K562 (cell line): ENCODE results near the gene RAI1.

ENCODE experiments used
- CTCF ChIP-seq, 3 experiments: IDR thresholded peaks in 2 of 3; conservative IDR thresholded peaks in 1 of 3; 2 replicates each; pipeline ENCODE4 v1.5.1; 2011 to 2012; ENCODE audit warnings: low read length in 3 of 3, mild to moderate bottlenecking in 3 of 3, control low read depth in 2 of 3, improper control_type of control experiment in 1 of 3, inconsistent platforms in 1 of 3, low read depth in 1 of 3, mixed read lengths in 1 of 3, moderate library complexity in 1 of 3; ENCODE audit not compliant: insufficient read depth in 2 of 3
- FOXK2 ChIP-seq, 2 experiments: fragments of 450-650 bp; IDR thresholded peaks in 1 of 2; conservative IDR thresholded peaks in 1 of 2; 2 replicates each; pipeline ENCODE4 v1.6.1; 2016; ENCODE audit warnings: low read depth in 2 of 2, mild to moderate bottlenecking in 1 of 2
- SIN3A ChIP-seq, 2 experiments: fragments of 150-350 bp in 1 of 2; IDR thresholded peaks; 2 replicates each; pipeline ENCODE4 v1.6.1; 2011 to 2016; ENCODE audit warnings: borderline replicate concordance in 2 of 2, low read depth in 2 of 2, low read length in 2 of 2, mild to moderate bottlenecking in 2 of 2, moderate library complexity in 2 of 2; ENCODE audit not compliant: control insufficient read depth in 1 of 2
- SNIP1 ChIP-seq: fragments of 450-650 bp; IDR thresholded peaks from 2 replicates; pipeline ENCODE4 v1.7.1; 2017; ENCODE audit warnings: low read depth, mild to moderate bottlenecking
- ZNF318 ChIP-seq, 2 experiments: fragments of 450-650 bp; IDR thresholded peaks; 2 replicates each; pipeline ENCODE4 v1.6.1; 2016; ENCODE audit warnings: mild to moderate bottlenecking in 2 of 2, borderline replicate concordance in 1 of 2, low read depth in 1 of 2, moderate library complexity in 1 of 2
- TF ChIP-seq, protein P1 (sequence below), 2 experiments: fragments of 250-450 bp in 1 of 2; fragments of 450-650 bp in 1 of 2; sonication (Bioruptor Pico) in 1 of 2; IDR thresholded peaks; 2 replicates each; pipeline versions ENCODE4 v1.6.1 to v1.8.0; 2016 to 2021; ENCODE audit warnings: mild to moderate bottlenecking in 2 of 2, moderate library complexity in 2 of 2, missing compliant biosample characterization in 1 of 2, missing genetic modification characterization in 1 of 2

GRCh38 chr17:17702449-17703139 lies 21.3 kb downstream of the RAI1 start:
- TF ChIP-seq SNIP1 (no peak), CTCF (IDR thresholded peaks at IDR 0.05 in 2 of 3, conservative IDR thresholded peaks at IDR 0.05 in 1 of 3; ENCODE audit: insufficient read depth in 2 of 3, low read depth in 1 of 3, low read length in 3 of 3) (no peak), FOXK2 (conservative IDR thresholded peaks at IDR 0.05 in 1 of 2, IDR thresholded peaks at IDR 0.05 in 1 of 2; ENCODE audit: low read depth in 2 of 2) (no peak), SIN3A (IDR thresholded peaks at IDR 0.05; ENCODE audit: borderline replicate concordance in 2 of 2, control insufficient read depth in 1 of 2, low read depth in 2 of 2, low read length in 2 of 2) (no peak), ZNF318 (IDR thresholded peaks at IDR 0.05; ENCODE audit: borderline replicate concordance in 1 of 2, low read depth in 1 of 2) (no peak)
- TF ChIP-seq, protein P1, sequence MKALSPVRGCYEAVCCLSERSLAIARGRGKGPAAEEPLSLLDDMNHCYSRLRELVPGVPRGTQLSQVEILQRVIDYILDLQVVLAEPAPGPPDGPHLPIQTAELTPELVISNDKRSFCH (CRISPR knock-in tag; IDR thresholded peaks at IDR 0.05) = no peak
- TF ChIP-seq, protein P1 (tag; IDR thresholded peaks at IDR 0.05) = no peak
